Raji (cell line): ENCODE data around the gene WDR86.

Experiments
- POLR2A ChIP-seq: IDR thresholded peaks from 2 replicates; pipeline ENCODE4 v1.6.1; 2011; ENCODE audit warnings: low read depth, low read length, control low read depth; ENCODE audit not compliant: insufficient read depth

Gene WDR86

GRCh38 chr7:151425670-151426440 lies 16.0 kb upstream of the WDR86 start:
- no peak for TF ChIP-seq POLR2A

GRCh38 chr7:151424799-151425198 lies 15.0 kb upstream of the WDR86 start:
- no peak for TF ChIP-seq POLR2A

- TF ChIP-seq POLR2A, result no peak
Observed at GRCh38 chr7:151423936-151424335, 14.1 kb upstream of the WDR86 start.

- TF ChIP-seq POLR2A, result no peak
Observed at GRCh38 chr7:151423226-151423625, 13.4 kb upstream of the WDR86 start.

DNA sequence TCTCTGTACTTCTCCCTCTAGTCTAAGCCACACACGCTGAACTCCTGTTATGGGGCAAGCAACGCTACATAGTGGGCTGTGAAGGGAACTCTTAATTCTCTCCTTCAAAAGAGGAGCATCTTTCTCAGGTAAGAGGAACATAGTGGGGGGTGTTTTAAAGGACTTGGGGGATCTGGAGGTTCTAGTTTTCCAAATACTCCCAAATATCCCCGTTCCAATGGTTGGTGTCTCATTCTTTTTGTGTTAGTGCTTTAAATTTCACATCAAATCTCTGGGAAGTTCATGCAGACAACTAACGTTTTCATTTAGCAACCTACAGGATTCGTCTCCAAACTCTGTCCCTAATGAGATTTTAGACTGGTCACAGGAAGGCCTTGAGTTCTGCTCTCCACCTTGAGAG lies 12.4 kb upstream of the WDR86 start:
- TF ChIP-seq POLR2A, result no peak

DNA sequence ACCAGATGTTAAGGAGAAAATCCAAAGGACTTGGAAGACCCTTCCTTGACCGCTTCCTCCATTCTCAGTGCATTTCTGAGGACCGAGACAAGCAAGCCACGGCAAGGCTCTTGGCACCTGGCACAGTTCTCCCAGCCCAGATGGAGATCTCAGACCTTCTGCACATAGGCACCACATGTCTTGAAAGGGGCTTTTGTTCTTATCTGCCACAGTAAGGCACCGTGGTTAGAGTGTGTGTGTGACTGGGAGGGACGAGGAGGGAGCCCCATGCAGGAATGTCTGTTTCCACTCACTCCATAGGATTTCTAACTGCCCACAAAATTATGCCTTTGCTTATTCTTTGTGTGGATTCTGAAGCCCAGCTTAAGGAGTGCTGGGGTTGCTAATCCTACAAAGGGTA lies 10.3 kb upstream of the WDR86 start:
- no peak for TF ChIP-seq POLR2A

GRCh38 chr7:151416941-151417315 lies 7.1 kb upstream of the WDR86 start:
- TF ChIP-seq POLR2A, result no peak

- TF ChIP-seq POLR2A, result no peak
Observed at GRCh38 chr7:151416112-151416940, 6.5 kb upstream of the WDR86 start.

GRCh38 chr7:151415375-151416105 lies 5.7 kb upstream of the WDR86 start:
- no peak for TF ChIP-seq POLR2A

- TF ChIP-seq POLR2A, result no peak
Observed at GRCh38 chr7:151413241-151413640, 3.4 kb upstream of the WDR86 start.

DNA sequence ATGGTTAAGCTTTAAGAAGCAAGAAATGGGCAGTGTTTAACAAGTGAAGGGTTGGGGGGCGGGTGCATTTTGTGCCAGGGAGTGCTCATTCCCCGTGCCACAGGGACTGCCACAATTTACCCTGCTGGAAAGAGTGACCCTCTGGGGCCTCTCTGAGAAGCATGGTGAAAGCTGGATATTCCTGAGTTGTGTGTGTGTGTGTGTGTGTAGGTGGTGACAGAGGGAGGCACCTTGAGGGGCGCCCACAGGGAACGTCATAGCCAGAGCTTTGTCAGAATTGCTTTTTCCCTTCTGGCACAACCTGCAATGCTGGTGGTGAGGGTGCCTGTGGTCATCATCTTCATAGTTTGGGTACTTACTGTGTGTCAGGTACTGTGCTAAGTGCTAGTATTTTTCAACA lies 2.5 kb upstream of the WDR86 start:
- TF ChIP-seq POLR2A, result no peak

GRCh38 chr7:151411551-151411950 lies 1.7 kb upstream of the WDR86 start:
- no peak for TF ChIP-seq POLR2A

- no peak for TF ChIP-seq POLR2A
Observed at GRCh38 chr7:151410405-151411390, 860 bp upstream of the WDR86 start.

- no peak for TF ChIP-seq POLR2A
Observed at GRCh38 chr7:151408839-151409666, 785 bp downstream of the WDR86 start.
